DOHH2 (cell line): ENCODE data around the gene ARTN.

Experiments used
- EZH2phosphoT487 ChIP-seq: fragments of 200-600 bp; sonication (generic); IDR thresholded peaks from 2 replicates; pipeline ENCODE4 v1.6.1; 2017; ENCODE audit warnings: borderline replicate concordance, mild to moderate bottlenecking, antibody characterized with exemption, low read length, moderate library complexity, mixed read lengths
- TF ChIP-seq, protein P1 (sequence below): fragments of 200-600 bp; sonication (generic); IDR thresholded peaks from one replicate; pipeline ENCODE4 v1.5.1; 2014; ENCODE audit warnings: antibody characterized with exemption, mild to moderate bottlenecking, low read depth, low read length; ENCODE audit not compliant: poor library complexity, severe bottlenecking

DNA sequence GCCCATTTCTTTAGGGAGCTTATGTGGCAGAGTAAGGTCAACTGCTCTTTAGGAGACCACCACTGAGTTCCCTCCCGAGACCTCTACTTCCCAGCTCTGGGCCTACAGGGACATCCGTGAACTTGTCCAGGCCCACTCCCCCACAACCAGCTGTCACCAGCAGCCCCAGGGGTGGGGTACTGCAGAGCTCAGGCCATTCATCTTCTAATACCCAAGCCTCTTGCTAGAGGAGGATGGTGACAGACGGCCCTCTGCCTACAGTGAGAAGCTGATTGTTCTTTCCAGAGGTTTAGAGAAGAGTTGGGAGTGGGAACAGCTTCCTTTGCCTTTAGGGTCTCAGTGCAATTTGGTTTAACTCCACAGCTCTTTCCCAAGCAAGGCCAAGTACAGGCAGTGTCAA, 33.2 kb upstream of the ARTN start:
- TF ChIP-seq, protein P1, sequence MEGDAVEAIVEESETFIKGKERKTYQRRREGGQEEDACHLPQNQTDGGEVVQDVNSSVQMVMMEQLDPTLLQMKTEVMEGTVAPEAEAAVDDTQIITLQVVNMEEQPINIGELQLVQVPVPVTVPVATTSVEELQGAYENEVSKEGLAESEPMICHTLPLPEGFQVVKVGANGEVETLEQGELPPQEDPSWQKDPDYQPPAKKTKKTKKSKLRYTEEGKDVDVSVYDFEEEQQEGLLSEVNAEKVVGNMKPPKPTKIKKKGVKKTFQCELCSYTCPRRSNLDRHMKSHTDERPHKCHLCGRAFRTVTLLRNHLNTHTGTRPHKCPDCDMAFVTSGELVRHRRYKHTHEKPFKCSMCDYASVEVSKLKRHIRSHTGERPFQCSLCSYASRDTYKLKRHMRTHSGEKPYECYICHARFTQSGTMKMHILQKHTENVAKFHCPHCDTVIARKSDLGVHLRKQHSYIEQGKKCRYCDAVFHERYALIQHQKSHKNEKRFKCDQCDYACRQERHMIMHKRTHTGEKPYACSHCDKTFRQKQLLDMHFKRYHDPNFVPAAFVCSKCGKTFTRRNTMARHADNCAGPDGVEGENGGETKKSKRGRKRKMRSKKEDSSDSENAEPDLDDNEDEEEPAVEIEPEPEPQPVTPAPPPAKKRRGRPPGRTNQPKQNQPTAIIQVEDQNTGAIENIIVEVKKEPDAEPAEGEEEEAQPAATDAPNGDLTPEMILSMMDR = no peak
- no peak for TF ChIP-seq EZH2phosphoT487
